ENCODE results near the gene PRICKLE4. TPM values are rescaled to one million over a fixed set of nuclear protein-coding genes. Genes with fewer than 3 reads are reported as not detected.

PRICKLE4 gene
- total RNA-seq, 4 donors from 2014 or later: 2.1 to 5.8 (median 4.1) TPM

GRCh38 chr6:41774841-41775240, 5.7 kb upstream of the PRICKLE4 start:
- intact Hi-C loops (cut with DNase I): loop anchor here (5.0 to 10.0 kb wide), 2 partner anchors 38 to 70 kb away; partner anchors contain the start of gene TFEB
- Histone ChIP-seq H3K4me1 (peaks cover 8 to 19% (median 13%) of the 10 kb centered on the region in 4 donors), H3K4me3 (no peak overlapping the region), H3K9me3 (no peaks in the 10 kb centered on the region), H3K27ac (replicated peaks in 1 of 4) (no peak overlapping the region), H3K27me3 (no peaks in the 10 kb centered on the region), H3K36me3 (peaks cover 38 to 74% (median 71%) of the 10 kb centered on the region in 4 donors)
- WGBS: 80% methylated on average over 3 of the region's 3 CpGs
- DNase-seq (ENCODE audit: extremely low spot score): no peak
- TF ChIP-seq EP300 (IDR thresholded peaks at IDR 0.05) (no peak), POLR2A (IDR thresholded peaks at IDR 0.05; ENCODE audit: low read depth) (no peak), CTCF (IDR thresholded peaks at IDR 0.05) (no peak), POLR2AphosphoS5 (IDR thresholded peaks at IDR 0.05) (no peak)

- 96% methylated on average over 12 of the region's 13 CpGs for WGBS
- DNase-seq (ENCODE audit: extremely low spot score): no peak
- H3K27ac ChIP-seq (replicated peaks in 1 of 4): no peak overlapping the region
- TF ChIP-seq POLR2AphosphoS5 (IDR thresholded peaks at IDR 0.05) (no peak), CTCF (IDR thresholded peaks at IDR 0.05) (no peak), POLR2A (IDR thresholded peaks at IDR 0.05; ENCODE audit: low read depth) (no peak), EP300 (IDR thresholded peaks at IDR 0.05) (no peak)
- H3K36me3 ChIP-seq: peaks cover 37 to 69% (median 66%) of the 10 kb centered on the region in 4 donors
- intact Hi-C loops (cut with DNase I): loop anchor here (5.0 to 10.0 kb wide), 2 partner anchors 38 to 71 kb away; partner anchors contain the start of gene TFEB
- no peaks in the 10 kb centered on the region for H3K9me3 ChIP-seq
- H3K4me3 ChIP-seq: no peak overlapping the region
- peaks cover 8 to 20% (median 13%) of the 10 kb centered on the region in 4 donors for H3K4me1 ChIP-seq
- no peaks in the 10 kb centered on the region for H3K27me3 ChIP-seq
These were observed 5.2 kb upstream of the PRICKLE4 start for GRCh38 chr6:41775293-41775882.

GRCh38 chr6:41777551-41778285, 2.9 kb upstream of the PRICKLE4 start:
- H3K36me3 ChIP-seq: peaks cover 14 to 45% (median 43%) of the 10 kb centered on the region in 4 donors
- 85% methylated on average over 5 of the region's 5 CpGs for WGBS
- intact Hi-C loops (cut with DNase I): loop anchor here (5.0 to 10.0 kb wide), 2 partner anchors 40 to 73 kb away; partner anchors contain the start of gene TFEB

GRCh38 chr6:41778895-41779294, 1.7 kb upstream of the PRICKLE4 start:
- Histone ChIP-seq H3K9me3 (no peaks in the 10 kb centered on the region), H3K27ac (replicated peaks in 1 of 4) (peak overlapping the region; percentile 44 to 90 (median 84)), H3K36me3 (peaks cover 13 to 38% (median 33%) of the 10 kb centered on the region in 4 donors), H3K27me3 (no peaks in the 10 kb centered on the region), H3K4me1 (peaks cover 29 to 55% (median 38%) of the 10 kb centered on the region in 4 donors), H3K4me3 (peak overlapping the region; percentile 71 to 88 (median 78))
- 56% methylated on average over 6 of the region's 6 CpGs for WGBS
- DNase-seq (ENCODE audit: extremely low spot score): no peak
- intact Hi-C loops (cut with DNase I): loop anchor here (5.0 to 10.0 kb wide), 2 partner anchors 42 to 74 kb away; partner anchors contain the start of gene TFEB
- TF ChIP-seq EP300 (IDR thresholded peaks at IDR 0.05) (no peak), POLR2A (IDR thresholded peaks at IDR 0.05; ENCODE audit: low read depth) (no peak), POLR2AphosphoS5 (IDR thresholded peaks at IDR 0.05) (no peak), CTCF (IDR thresholded peaks at IDR 0.05) (no peak)

More at GRCh38 chr6:41777551-41778285, 2.9 kb upstream of the PRICKLE4 start:
- H3K9me3 ChIP-seq: no peaks in the 10 kb centered on the region
- H3K27ac ChIP-seq (replicated peaks in 1 of 4): no peak overlapping the region
- TF ChIP-seq CTCF (IDR thresholded peaks at IDR 0.05) (no peak), POLR2A (IDR thresholded peaks at IDR 0.05; ENCODE audit: low read depth) (no peak), EP300 (IDR thresholded peaks at IDR 0.05) (no peak), POLR2AphosphoS5 (IDR thresholded peaks at IDR 0.05) (no peak)
- H3K27me3 ChIP-seq: no peaks in the 10 kb centered on the region
- H3K4me1 ChIP-seq: peaks cover 23 to 44% (median 30%) of the 10 kb centered on the region in 4 donors
- no peak overlapping the region for H3K4me3 ChIP-seq
- DNase-seq (ENCODE audit: extremely low spot score): no peak
